ENCODE results near the gene CRNKL1.
"Not testable (repeated sequence)": the region's sequence is repeated elsewhere in the genome, so short reads cannot be mapped to it uniquely, and the experiment has no call there.

Gene CRNKL1

GRCh38 chr20:20009784-20010253 lies 42.4 kb downstream of the CRNKL1 start:
- no peak overlapping the region for H3K27ac ChIP-seq
- no peak overlapping the region for H3K9ac ChIP-seq
- H3K4me1 ChIP-seq, result peaks cover 9% of the 10 kb centered on the region
- no peaks in the 10 kb centered on the region for H3K9me3 ChIP-seq (ENCODE audit: control insufficient read depth, low read length)
- no peaks in the 10 kb centered on the region for H3K79me2 ChIP-seq
- H3K36me3 ChIP-seq (ENCODE audit: control insufficient read depth, insufficient read depth, low read length), result no peaks in the 10 kb centered on the region
- H3K27me3 ChIP-seq (ENCODE audit: control insufficient read depth, insufficient read depth, low read length), result no peaks in the 10 kb centered on the region
- no peak overlapping the region for H3K4me3 ChIP-seq (ENCODE audit: low read depth, low read length)
- TF ChIP-seq CTCF (IDR thresholded peaks at IDR 0.05), result no peak
- no peak overlapping the region for H3K4me2 ChIP-seq (ENCODE audit: low read length)
- H2AFZ ChIP-seq, result no peak overlapping the region

GRCh38 chr20:20005342-20005741 lies 46.9 kb downstream of the CRNKL1 start:
- H3K27ac ChIP-seq, result no peak overlapping the region
- no peaks in the 10 kb centered on the region for H3K27me3 ChIP-seq (ENCODE audit: control insufficient read depth, insufficient read depth, low read length)
- H3K36me3 ChIP-seq (ENCODE audit: control insufficient read depth, insufficient read depth, low read length), result no peaks in the 10 kb centered on the region
- H3K4me1 ChIP-seq, result peaks cover 22% of the 10 kb centered on the region
- no peak for TF ChIP-seq CTCF (IDR thresholded peaks at IDR 0.05)
- H3K4me3 ChIP-seq (ENCODE audit: low read depth, low read length), result no peak overlapping the region
- H3K4me2 ChIP-seq (ENCODE audit: low read length), result no peak overlapping the region
- H3K9me3 ChIP-seq (ENCODE audit: control insufficient read depth, low read length), result no peaks in the 10 kb centered on the region
- no peak overlapping the region for H2AFZ ChIP-seq
- H3K9ac ChIP-seq, result no peak overlapping the region
- H3K79me2 ChIP-seq, result no peaks in the 10 kb centered on the region

- not testable (repeated sequence) for H3K9ac ChIP-seq; H3K9me3 ChIP-seq (ENCODE audit: control insufficient read depth, low read length); H3K79me2 ChIP-seq; H3K27me3 ChIP-seq (ENCODE audit: control insufficient read depth, insufficient read depth, low read length); H3K36me3 ChIP-seq (ENCODE audit: control insufficient read depth, insufficient read depth, low read length)
- Histone ChIP-seq H3K4me2 (ENCODE audit: low read length) (peak overlapping the region; percentile 62), H3K27ac (peak overlapping the region; percentile 75), H3K4me3 (ENCODE audit: low read depth, low read length) (peak overlapping the region; percentile 38), H2AFZ (peak overlapping the region; percentile 61), H3K4me1 (peaks cover 34% of the 10 kb centered on the region)
Observed at GRCh38 chr20:20003955-20004322, 48.3 kb downstream of the CRNKL1 start.

GRCh38 chr20:20003031-20003954 lies 49.0 kb downstream of the CRNKL1 start:
- TF ChIP-seq CTCF (IDR thresholded peaks at IDR 0.05), result no peak
- H2AFZ ChIP-seq, result peak overlapping the region; percentile 61
- H3K4me3 ChIP-seq (ENCODE audit: low read depth, low read length), result peak overlapping the region; percentile 38
- H3K36me3 ChIP-seq (ENCODE audit: control insufficient read depth, insufficient read depth, low read length), result no peaks in the 10 kb centered on the region
- H3K27me3 ChIP-seq (ENCODE audit: control insufficient read depth, insufficient read depth, low read length), result no peaks in the 10 kb centered on the region
- no peak overlapping the region for H3K9ac ChIP-seq
- peak overlapping the region; percentile 75 for H3K27ac ChIP-seq
- H3K79me2 ChIP-seq, result no peaks in the 10 kb centered on the region
- no peaks in the 10 kb centered on the region for H3K9me3 ChIP-seq (ENCODE audit: control insufficient read depth, low read length)
- peaks cover 41% of the 10 kb centered on the region for H3K4me1 ChIP-seq
- peak overlapping the region; percentile 62 for H3K4me2 ChIP-seq (ENCODE audit: low read length)

GRCh38 chr20:20002101-20002998 lies 49.9 kb downstream of the CRNKL1 start:
- Histone ChIP-seq H2AFZ (peak overlapping the region; percentile 17), H3K4me1 (peaks cover 41% of the 10 kb centered on the region), H3K9me3 (ENCODE audit: control insufficient read depth, low read length) (no peaks in the 10 kb centered on the region), H3K36me3 (ENCODE audit: control insufficient read depth, insufficient read depth, low read length) (no peaks in the 10 kb centered on the region), H3K4me2 (ENCODE audit: low read length) (peak overlapping the region; percentile 17), H3K4me3 (ENCODE audit: low read depth, low read length) (no peak overlapping the region), H3K27me3 (ENCODE audit: control insufficient read depth, insufficient read depth, low read length) (no peaks in the 10 kb centered on the region), H3K9ac (no peak overlapping the region), H3K27ac (peak overlapping the region; percentile 75), H3K79me2 (no peaks in the 10 kb centered on the region)
- TF ChIP-seq CTCF (IDR thresholded peaks at IDR 0.05), result no peak
